ENCODE measurements around the gene OCA2.
"Not testable (repeated sequence)": the region's sequence is repeated elsewhere in the genome, so short reads cannot be mapped to it uniquely, and the experiment has no call there.

The OCA2 gene

DNA sequence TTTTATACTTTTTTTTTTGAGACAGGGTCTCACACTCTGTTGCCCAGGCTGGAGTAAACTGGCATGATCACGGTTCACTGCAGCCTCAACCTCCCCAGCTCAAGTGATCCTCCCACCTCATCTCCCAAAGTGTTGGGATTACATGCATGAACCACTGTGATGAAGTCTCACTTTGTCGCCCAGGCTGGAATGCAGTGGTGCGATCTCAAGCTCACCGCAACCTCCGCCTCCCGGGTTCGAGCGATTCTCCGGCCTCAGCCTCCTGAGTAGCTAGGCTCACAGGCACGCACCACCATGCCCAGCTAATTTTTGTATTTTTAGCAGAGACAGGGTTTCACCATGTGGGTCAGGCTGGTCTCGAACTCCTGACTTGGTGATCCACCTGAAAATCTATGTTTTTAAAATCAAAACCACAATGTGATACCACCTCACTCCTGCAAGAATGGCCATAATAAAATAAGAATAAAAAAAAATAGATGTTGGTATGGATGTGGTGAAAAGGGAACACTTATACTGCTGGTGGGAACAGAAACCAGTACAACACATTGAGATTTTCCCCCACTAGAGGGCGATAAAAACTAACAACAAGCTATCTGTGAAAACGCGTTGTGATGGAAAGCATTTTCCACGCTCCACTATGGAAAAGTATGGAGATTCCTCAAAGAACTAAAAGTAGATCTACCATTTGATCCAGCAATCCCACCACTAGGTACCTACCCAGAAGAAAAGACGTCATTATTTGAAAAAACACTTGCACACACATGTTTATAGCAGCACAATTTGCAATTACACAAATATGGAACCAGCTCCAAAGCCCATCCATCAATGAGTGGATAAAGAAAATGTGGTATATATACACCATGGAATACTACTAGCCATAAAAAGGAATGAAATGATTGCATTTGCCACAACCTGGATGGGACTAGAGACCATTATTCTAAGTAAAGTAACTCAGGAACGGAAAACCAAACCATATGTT lies 26.8 kb upstream of the OCA2 start:
- DNase-seq (ENCODE audit: low read depth) = peak; percentile 68
- no peak overlapping the region for H3K4me3 ChIP-seq (ENCODE audit: control insufficient read depth, low read depth, low read length)
- TF ChIP-seq, protein P1, sequence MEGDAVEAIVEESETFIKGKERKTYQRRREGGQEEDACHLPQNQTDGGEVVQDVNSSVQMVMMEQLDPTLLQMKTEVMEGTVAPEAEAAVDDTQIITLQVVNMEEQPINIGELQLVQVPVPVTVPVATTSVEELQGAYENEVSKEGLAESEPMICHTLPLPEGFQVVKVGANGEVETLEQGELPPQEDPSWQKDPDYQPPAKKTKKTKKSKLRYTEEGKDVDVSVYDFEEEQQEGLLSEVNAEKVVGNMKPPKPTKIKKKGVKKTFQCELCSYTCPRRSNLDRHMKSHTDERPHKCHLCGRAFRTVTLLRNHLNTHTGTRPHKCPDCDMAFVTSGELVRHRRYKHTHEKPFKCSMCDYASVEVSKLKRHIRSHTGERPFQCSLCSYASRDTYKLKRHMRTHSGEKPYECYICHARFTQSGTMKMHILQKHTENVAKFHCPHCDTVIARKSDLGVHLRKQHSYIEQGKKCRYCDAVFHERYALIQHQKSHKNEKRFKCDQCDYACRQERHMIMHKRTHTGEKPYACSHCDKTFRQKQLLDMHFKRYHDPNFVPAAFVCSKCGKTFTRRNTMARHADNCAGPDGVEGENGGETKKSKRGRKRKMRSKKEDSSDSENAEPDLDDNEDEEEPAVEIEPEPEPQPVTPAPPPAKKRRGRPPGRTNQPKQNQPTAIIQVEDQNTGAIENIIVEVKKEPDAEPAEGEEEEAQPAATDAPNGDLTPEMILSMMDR (conservative IDR thresholded peaks at IDR 0.05; ENCODE audit: control insufficient read depth, insufficient read depth, low read depth, low read length) = peak; percentile 61

DNA sequence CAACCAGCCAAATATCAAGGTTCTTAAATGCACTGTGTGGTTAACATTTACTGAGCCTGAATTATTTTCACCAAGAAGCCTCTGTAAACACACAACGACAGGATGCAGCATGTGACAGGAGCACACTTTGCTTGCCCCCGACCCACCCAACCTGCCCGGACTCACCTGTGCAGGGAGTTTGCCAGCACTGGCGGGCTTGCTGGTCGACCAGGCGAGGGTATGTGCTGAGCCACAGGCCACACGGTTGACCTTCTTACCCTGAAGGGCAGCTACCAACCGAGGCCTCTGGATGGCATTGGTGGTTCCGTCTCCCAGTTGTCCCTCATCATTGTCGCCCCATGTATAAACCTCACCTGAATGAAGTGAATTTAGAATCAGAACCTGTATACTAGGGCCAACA lies 25.7 kb upstream of the OCA2 start:
- H3K4me3 ChIP-seq (ENCODE audit: control insufficient read depth, low read depth, low read length) = no peak overlapping the region
- DNase-seq (ENCODE audit: low read depth) = no peak
- TF ChIP-seq, protein P1 (conservative IDR thresholded peaks at IDR 0.05; ENCODE audit: control insufficient read depth, insufficient read depth, low read depth, low read length) = no peak

DNA sequence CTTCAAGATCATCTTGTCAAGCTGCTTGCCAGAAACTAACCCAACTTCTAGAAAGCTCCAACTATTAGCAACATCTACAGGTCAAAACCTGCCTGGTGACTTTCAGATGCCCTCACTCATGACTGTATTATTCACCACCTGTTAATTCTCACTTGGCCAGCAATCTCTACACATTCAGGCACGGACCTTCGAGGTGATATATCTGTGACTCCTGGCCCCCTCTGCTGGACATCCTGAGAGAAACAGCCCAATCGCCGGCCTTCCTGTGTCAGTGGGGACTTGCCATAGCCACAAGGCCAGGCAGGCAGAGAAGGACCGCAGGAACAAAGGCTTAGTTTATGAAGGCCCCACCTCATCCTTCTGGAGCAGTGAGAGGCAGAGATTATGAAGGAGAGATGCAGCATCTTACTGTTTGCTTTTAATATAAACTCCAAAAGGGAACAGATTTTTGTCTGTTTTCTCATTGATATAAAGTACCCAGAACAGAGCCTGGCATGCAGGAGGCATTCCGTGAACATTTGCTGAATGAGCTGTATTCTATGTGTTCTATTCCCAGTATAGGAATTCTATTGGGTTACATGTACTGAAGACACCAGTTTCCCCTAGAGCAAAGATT lies 24.4 kb upstream of the OCA2 start:
- TF ChIP-seq, protein P1 (conservative IDR thresholded peaks at IDR 0.05; ENCODE audit: control insufficient read depth, insufficient read depth, low read depth, low read length) = peak; percentile 71
- H3K4me3 ChIP-seq (ENCODE audit: control insufficient read depth, low read depth, low read length) = no peak overlapping the region
- peak; percentile 69 for DNase-seq (ENCODE audit: low read depth)

DNA sequence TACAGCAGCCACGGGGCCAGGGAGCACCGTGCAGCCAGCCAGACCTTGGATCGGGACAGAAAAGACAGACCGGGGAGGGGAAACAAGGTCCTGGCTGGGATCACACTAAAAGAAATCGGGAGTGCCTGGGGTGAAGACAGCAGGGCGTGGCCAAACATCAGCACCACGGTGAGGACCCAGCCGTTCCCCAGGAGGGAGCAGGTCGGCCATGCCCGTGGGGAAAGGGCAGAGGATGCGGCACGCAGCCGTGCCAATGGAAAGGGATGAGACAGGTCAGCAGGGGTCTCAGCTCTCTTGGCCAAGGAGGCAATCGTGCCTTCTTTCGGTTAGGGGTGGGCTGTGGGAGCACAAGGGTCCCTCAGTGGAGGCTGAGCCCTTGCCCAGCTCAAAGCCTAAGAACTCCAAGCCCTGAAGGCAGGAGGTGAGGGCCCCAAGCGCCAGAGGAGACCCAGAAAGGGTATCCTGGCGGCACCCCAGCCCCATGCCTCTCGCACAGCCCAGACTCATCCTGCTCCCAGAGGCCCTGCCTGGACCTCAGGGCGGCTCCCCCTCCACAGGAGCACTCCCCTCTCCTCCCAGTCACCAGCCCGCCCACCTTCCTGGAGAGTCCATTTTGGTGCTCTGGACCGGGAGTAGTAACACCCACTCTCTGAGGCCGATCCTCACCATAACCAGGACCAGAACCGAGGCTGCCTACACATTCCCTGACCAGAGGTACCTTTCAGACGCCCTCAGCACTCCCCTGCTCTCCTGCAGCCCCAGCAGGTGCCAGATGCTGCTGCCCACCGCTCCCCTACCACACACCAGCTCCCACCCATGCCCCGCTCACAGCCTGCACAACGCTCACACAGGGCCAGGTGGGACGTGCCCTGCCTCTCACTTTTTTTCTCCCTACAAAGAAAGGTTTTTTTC lies 23.2 kb upstream of the OCA2 start:
- no peak for DNase-seq (ENCODE audit: low read depth)
- H3K4me3 ChIP-seq (ENCODE audit: control insufficient read depth, low read depth, low read length) = no peak overlapping the region
- TF ChIP-seq, protein P1 (conservative IDR thresholded peaks at IDR 0.05; ENCODE audit: control insufficient read depth, insufficient read depth, low read depth, low read length) = no peak

DNA sequence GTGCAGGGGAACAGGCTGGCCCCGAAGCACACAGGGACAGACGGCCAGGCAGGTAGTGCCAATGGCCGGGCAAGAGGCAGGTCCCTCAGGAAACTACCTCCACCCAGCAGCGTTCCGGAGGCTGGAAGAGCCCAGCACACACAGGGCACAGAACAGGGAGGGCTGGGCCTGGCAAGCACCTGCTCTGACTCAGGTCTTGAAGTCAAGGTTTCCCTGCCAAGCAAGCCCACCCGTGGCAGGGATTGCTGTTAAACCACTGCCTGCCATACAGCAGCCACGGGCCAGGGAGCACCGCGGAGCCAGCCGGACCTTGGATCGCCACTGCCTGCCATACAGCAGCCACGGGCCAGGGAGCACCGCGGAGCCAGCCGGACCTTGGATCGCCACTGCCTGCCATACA lies 22.5 kb upstream of the OCA2 start:
- H3K4me3 ChIP-seq (ENCODE audit: control insufficient read depth, low read depth, low read length); DNase-seq (ENCODE audit: low read depth): not testable (repeated sequence)

DNA sequence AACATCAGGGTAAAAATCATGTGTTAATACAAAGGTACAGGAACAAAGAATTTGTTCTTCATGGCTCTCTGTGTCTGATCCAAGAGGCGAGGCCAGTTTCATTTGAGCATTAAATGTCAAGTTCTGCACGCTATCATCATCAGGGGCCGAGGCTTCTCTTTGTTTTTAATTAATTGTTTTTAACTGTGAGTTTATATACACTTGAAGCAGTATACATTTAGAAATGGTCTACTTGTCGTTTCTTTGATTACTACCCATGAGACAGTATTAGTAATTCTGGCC lies 21.2 kb upstream of the OCA2 start:
- no peak overlapping the region for H3K4me3 ChIP-seq (ENCODE audit: control insufficient read depth, low read depth, low read length)
- DNase-seq (ENCODE audit: low read depth) = no peak
- TF ChIP-seq, protein P1 (conservative IDR thresholded peaks at IDR 0.05; ENCODE audit: control insufficient read depth, insufficient read depth, low read depth, low read length) = no peak
